Mononuclear cell (primary cell): ENCODE data around the gene CPEB4. TPM values are rescaled to one million over a fixed set of nuclear protein-coding genes. Genes with fewer than 3 reads are reported as not detected.

Experiments
- H3K27me3 ChIP-seq: 2 replicates; pipeline ENCODE4 v1.6.0; 2011; ENCODE audit warnings: low read length, control low read depth; ENCODE audit not compliant: insufficient read depth
- H3K4me1 ChIP-seq: 2 replicates; pipeline ENCODE4 v1.5.1; 2011; ENCODE audit warnings: mild to moderate bottlenecking, low read length, control low read depth; ENCODE audit not compliant: insufficient read depth
- H3K4me3 ChIP-seq: 2 replicates; pipeline ENCODE4 v1.5.1; 2011; ENCODE audit warnings: mild to moderate bottlenecking, low read length, moderate library complexity
- H3K9me3 ChIP-seq: 2 replicates; pipeline ENCODE4 v1.5.1; 2011; ENCODE audit warnings: low read depth, mild to moderate bottlenecking, control low read depth, low read length
- total RNA-seq: library from RNA; depleted of rRNA; stranded (reverse); fragments of >200 nt; gene quantifications from one replicate; pipeline ENCODE4 v1.2.3, GENCODE V29; 2012

The CPEB4 gene
- total RNA-seq, 1 donor: 59.1 TPM

DNA sequence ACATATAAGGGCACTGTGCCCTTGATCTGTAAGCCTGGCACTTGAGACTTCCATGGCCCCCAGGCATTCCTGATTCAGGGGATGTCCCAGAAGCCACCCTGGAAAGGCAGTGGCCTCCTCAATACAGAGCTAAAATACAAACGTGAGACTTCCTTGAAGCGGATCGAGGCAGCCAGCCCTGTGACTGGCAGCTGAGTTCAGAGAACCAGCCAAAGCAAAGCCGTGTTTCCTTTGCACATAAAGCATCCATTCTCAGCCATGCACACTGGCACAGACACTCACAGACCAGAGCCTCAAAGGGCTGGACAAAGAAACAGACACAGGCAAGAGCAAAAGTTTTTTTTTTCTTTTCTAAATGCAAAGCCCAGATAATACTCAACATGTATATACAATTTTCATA, 18.8 kb upstream of the CPEB4 start:
- H3K4me1 ChIP-seq: peaks cover 72% of the 10 kb centered on the region
- H3K9me3 ChIP-seq: no peaks in the 10 kb centered on the region
- H3K27me3 ChIP-seq: no peaks in the 10 kb centered on the region
- no peak overlapping the region for H3K4me3 ChIP-seq

DNA sequence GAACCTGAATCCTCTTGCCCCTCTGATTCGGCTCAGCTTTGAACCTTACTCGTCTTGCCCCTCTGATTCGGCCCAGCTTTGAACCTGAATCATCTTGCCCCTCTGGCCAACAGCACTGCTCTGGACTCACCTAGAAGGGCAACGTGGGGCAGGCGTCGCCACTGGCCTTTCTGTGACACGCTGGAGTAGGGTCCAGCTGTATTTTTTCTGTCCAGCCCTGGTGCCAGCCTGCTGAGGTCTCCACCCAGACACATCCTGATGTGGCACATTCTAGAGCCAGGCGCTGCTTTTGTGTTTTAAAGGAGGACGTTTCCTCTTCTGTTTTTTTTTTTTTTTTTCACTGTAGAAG, 15.2 kb upstream of the CPEB4 start:
- Histone ChIP-seq H3K27me3 (no peaks in the 10 kb centered on the region), H3K4me1 (peaks cover 39% of the 10 kb centered on the region), H3K4me3 (no peak overlapping the region), H3K9me3 (no peaks in the 10 kb centered on the region)

DNA sequence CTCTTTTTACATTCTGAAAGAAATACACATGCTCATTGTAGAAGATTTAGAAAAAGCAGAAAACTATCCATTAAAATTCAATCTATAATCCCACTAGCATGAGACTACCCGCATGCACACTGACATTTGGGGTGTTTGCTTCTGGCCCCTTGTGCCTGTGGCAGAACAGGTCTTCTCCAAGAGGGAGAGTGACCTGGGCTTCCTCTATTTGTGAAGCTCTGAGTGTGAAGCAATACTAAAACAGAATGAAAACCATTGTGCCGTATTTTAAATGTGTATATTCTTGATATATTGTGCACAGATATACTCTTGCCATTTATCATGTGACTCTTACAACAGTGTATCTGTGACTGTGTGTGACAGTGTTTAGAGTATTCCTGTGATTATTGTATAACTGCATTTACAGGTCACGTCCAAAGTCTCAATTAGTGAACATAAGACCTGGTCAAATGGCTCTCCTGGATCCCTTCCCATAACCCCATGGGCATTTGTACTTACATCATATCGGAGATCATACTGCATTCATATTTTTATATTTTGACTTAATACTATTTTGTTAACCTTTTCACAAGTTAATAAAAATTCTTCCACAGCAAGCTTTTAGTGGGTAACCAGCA, 14.7 kb upstream of the CPEB4 start:
- H3K4me1 ChIP-seq: peaks cover 34% of the 10 kb centered on the region
- H3K4me3 ChIP-seq: no peak overlapping the region
- no peaks in the 10 kb centered on the region for H3K9me3 ChIP-seq
- no peaks in the 10 kb centered on the region for H3K27me3 ChIP-seq

DNA sequence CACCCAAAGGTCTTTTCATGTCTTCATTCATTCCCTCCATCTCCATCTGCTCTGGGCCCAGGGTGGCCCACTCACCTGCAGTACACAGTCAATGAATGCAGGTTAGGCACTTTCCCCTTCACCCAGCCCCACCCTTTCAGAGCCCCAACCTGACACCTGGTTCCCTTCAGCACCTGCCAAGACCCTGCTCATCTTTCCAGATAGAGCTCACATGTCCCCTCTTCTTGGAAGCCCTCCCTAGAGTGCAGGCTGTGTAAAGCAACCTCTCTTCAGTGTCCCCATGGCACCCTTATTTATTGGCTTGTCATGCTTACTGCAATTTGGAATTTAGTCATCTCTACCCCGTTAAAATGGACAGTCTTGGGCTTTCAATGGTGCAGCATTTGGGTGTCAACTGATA, 13.0 kb upstream of the CPEB4 start:
- Histone ChIP-seq H3K27me3 (no peaks in the 10 kb centered on the region), H3K4me3 (no peak overlapping the region), H3K9me3 (no peaks in the 10 kb centered on the region), H3K4me1 (peaks cover 24% of the 10 kb centered on the region)

DNA sequence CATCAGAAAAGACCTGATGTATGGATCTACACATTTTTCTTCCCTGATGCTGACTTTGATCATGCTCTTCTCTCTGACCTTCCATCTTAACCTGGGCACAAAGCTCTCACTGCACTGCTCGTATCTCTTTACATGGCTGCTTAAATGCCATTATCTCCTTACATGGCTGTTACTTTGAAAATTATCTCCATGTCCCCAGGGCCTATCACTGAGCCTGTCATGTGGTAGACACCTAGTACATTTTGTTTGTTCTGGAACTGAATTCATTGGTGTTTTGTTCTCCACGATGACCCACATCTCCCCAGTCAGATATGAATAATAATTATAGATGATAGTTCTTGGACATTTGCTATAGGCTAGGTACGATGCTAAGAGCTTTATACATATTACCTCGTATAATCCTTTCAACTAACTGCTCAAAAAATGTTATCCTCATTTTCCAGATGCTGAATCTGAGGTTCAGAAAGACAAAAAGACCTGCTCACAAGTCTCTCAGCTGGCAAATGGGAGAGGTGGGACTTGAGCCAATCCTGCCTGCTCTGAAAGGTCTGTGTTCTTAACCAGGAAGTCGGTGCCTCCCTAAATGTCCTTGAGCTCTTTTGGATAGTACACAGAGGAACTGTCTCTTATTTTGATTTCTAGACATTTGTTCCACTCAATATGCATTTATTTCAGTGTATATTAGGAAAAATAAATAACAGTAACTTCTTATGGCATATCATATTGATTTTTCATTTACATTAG, 9.8 kb upstream of the CPEB4 start:
- Histone ChIP-seq H3K9me3 (no peaks in the 10 kb centered on the region), H3K4me1 (peaks cover 6% of the 10 kb centered on the region), H3K4me3 (no peak overlapping the region), H3K27me3 (no peaks in the 10 kb centered on the region)

DNA sequence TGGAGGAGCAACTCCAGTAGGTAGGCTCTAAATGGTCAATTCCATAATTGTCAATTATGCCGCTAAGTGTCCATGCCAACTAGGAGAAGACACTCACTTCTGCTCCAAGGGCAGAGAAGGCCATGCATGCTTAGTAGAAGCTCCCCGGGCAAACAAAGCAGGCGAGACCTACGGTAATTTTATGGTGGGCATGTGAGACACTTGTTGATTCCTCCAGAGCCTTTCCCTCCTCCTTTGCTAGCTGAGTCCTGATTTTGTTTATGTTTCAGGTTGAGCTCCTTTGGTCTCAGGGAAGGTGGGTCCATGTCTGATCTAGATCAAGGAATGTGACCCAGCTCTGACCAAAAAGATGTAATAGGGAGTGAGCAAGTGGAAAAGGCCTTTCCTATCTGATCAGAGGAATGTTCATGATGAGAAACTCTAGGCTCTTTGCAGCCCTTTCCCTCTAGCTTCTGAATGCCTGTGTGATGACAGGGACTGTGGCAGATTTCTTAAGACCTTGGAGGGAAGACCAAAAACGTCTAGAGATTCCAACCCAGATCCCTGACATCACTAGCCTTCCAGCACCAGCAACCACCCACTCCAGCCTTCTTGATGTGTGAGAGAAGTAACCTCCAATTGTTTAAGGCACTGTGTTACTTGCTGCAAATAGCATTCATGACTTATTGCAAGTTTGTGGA, 7.7 kb upstream of the CPEB4 start:
- no peaks in the 10 kb centered on the region for H3K9me3 ChIP-seq
- H3K4me3 ChIP-seq: no peak overlapping the region
- H3K4me1 ChIP-seq: peaks cover 17% of the 10 kb centered on the region
- no peaks in the 10 kb centered on the region for H3K27me3 ChIP-seq

DNA sequence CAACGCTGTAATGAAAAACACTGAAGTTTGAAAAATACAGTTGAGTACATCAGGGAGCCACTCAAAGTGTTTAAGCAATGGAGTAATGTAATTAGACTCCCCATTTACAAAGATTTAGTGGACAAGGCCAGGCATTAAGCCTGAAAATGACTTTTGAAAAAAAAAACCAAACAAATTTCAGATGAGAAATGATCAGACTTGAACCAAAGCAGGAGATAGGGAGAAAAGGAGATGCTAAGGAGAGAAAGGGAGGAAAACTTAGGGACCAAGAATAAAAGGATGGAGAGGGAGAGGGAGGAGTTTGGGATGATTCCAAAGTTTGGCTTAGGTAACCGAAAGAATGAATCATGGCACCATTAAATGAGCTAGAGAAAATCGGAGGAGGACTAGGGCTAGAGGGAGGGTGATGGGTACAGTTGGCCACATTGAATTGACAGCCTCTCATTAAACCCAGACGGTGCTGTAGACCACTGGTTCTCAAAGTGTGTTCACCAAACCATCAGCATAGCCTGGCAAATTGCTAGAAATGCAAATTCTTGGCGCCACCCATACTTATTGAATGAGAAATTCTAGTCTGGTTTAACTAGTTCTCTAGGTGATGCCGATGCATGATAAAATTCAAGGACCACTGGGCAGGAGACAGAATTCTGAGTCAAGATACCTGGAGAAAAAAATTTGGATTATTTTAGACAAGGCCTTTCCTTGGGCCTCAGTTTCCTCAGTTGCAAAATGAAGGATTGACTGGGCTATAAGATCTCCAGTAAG, 6.2 kb upstream of the CPEB4 start:
- no peaks in the 10 kb centered on the region for H3K27me3 ChIP-seq
- no peak overlapping the region for H3K4me3 ChIP-seq
- peaks cover 31% of the 10 kb centered on the region for H3K4me1 ChIP-seq
- H3K9me3 ChIP-seq: no peaks in the 10 kb centered on the region

DNA sequence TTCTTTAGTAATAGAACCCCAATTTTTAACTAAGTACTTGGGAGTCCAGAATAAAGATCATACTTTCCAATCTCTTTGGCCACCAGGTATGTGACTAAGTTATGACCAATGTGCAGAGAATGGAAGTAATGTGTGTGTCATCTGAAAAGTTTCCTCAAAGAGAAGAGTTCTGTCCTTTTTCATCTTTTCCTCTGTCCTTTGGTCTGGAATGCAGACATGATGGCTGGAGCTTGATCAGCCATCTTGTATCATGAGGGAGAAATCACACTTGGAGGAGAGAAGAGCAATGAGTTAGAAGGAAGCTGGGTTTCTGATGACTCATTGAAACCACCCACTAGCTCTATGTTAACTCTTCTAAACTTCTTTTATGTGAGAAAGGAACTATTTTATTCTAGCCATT, 5.5 kb upstream of the CPEB4 start:
- Histone ChIP-seq H3K9me3 (no peaks in the 10 kb centered on the region), H3K4me3 (no peak overlapping the region), H3K4me1 (peaks cover 37% of the 10 kb centered on the region)

DNA sequence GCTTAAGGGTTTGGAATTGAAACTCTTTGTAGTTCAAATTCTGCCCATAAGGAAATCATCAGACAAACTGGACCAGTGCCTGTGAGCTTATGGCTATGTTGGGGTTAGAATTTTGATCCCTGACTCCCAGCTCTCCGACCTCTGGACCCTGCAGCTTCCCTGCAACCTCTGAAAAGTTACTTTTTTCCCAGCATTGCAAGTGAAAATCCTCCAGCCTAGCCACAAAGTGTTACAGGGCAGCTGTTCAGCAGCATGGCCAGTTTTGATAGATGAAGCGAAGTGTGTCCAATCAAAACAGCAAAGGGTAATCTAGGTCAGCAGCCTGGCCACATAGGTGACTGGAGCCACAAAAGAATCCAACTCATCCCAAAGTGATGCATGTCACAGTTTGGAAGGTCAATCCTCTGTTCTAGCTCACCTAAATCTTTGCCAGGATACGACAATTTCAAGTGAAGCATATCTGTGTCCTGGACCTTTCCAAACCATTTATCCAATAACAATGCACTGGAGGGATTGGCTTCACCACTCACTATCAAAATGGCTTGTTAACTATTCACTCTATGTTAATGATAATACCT, 4.7 kb upstream of the CPEB4 start:
- peaks cover 37% of the 10 kb centered on the region for H3K4me1 ChIP-seq
- no peaks in the 10 kb centered on the region for H3K9me3 ChIP-seq
- no peaks in the 10 kb centered on the region for H3K27me3 ChIP-seq
- H3K4me3 ChIP-seq: no peak overlapping the region

More for the DNA sequence above, 5.5 kb upstream of the CPEB4 start:
- H3K27me3 ChIP-seq: no peaks in the 10 kb centered on the region

DNA sequence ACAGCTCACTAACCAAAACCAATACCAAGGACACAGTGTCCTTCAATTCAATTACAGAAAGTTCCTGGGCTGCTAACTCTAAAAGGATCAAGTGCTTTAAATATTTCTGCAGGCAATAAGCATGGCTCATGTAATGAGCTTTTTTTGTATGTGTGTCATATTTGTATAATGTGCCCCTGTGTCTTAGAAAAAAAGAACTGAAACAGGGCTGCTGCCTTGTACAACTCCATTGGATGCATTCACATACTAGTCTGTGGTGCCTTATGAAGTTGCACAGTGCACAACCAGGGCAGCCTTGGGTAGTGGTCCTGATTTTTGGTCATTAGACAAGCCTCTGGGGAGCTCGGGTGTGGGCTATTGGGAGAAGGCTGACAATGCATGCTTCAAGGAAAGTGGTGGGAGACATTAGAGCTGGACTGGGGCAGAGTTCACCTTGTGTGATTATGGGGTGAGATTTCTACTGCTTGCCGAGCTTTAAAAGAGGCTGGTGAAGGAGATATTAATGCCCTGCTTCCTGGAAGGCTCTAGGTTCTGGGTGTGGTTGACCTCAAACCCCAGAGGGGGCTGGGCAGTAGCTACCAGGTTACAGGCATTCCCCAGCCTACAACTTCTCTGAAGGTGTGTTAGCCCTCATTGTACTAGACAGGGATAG, 3.6 kb upstream of the CPEB4 start:
- no peak overlapping the region for H3K4me3 ChIP-seq
- H3K4me1 ChIP-seq: peaks cover 41% of the 10 kb centered on the region
- no peaks in the 10 kb centered on the region for H3K27me3 ChIP-seq
- no peaks in the 10 kb centered on the region for H3K9me3 ChIP-seq

DNA sequence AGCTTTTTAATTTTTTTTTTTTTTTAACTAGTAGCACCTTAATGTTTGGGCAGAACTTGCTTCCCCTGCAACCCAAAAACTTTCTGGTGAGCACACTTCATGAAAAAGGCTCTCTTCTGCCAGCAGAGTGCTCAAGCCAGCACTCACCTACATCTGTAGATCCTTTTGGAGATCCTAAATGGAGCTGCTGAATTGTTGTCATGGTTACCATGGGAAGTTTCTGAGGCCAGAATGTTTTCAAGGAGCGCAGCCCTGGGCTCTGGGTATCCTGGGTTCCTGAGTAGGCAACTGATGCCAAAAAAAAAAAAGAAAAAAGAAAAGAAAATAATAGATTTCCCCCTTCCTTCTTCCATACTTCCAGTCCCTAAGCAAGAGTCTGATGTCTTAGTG, 3.1 kb upstream of the CPEB4 start:
- no peaks in the 10 kb centered on the region for H3K27me3 ChIP-seq
- no peaks in the 10 kb centered on the region for H3K9me3 ChIP-seq
- H3K4me1 ChIP-seq: peaks cover 46% of the 10 kb centered on the region
- no peak overlapping the region for H3K4me3 ChIP-seq

DNA sequence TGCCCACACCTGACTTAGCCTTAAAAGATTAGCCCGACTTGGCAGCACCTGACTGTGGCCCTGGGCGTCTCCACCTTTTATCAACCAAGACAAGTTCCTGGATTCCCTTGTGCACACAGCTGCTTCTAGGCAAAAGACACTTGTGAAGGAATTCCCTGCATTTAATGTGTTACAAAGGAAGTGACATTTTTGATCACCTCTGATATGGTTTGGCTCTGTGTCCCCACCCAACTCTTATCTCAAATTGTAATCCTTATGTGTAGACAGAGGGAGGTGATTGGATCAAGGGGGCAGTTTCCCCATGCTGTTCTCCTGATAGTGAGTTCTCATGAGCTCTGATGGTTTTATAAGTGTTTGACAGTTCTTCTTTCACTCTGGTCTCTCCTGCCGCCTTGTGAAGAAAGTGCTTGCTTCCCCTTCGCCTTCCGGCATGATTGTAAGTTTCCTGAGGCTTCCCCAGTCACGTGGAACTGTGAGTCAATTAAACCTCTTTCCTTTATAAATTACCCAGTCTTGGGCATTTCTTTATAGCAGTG, 2.6 kb upstream of the CPEB4 start:
- no peaks in the 10 kb centered on the region for H3K27me3 ChIP-seq
- no peak overlapping the region for H3K4me3 ChIP-seq
- H3K9me3 ChIP-seq: no peaks in the 10 kb centered on the region
- peaks cover 51% of the 10 kb centered on the region for H3K4me1 ChIP-seq

DNA sequence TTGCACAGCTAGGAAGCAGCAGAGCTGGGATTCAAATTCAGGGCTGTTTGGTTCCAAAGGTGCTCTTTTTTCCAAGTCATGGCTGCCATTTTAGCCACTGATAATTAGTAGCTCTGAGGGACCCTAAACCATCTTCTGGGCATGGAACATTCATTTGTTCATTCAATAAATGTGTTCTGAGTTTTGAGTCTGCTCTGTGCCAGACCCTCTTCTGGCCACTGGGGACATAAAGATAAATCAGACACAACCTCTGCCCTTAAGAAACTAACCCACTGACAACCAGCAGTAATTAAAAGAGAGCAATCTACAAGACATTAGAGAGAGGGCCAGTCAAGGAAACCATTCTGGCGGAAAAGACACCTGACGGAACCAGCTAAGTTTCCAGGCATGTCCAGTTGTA, 2.0 kb upstream of the CPEB4 start:
- H3K4me1 ChIP-seq: peaks cover 54% of the 10 kb centered on the region
- H3K9me3 ChIP-seq: no peaks in the 10 kb centered on the region
- H3K27me3 ChIP-seq: no peaks in the 10 kb centered on the region
- H3K4me3 ChIP-seq: no peak overlapping the region

DNA sequence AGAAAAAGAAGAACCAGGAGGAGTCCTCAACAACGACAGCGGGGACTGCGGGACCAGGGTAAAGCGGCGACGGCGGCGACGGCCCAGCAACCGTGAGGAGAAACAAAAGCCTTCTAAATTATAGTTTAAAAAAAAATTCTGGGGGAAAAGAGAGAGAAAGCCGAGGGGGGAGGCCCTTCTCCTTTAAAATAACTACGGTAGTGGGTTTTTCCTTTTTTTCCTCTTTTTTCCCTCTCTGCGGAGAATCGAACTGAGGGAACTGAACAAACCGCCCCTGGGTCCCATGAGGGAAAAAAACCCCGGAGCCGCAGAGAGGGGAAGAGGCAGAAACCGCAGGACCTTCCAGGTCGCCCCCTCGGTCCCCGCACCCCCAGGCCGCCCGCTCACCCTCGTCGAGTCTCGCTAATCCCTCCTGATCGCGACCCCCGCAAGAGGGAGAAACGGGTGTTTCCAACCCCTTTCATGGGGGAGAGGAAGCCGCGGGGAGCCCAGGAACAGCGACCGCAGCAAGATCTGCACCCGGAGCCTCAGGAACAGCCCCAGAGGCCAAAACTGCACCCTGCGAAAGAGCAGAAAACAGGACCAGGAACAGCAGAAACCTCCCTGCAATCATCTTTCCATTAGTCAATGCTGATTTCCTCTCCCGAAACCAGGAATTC, 453 bp downstream of the CPEB4 start:
- no peaks in the 10 kb centered on the region for H3K9me3 ChIP-seq
- H3K27me3 ChIP-seq: no peaks in the 10 kb centered on the region
- peaks cover 64% of the 10 kb centered on the region for H3K4me1 ChIP-seq
- H3K4me3 ChIP-seq: peak overlapping the region; percentile 96
